ENCODE data around the gene DNAH10. TPM values are rescaled to one million over a fixed set of nuclear protein-coding genes. Genes with fewer than 3 reads are reported as not detected.

Gene DNAH10
- total RNA-seq, 1 experiment from 2014 or later = 0.17 TPM

GRCh38 chr12:123854918-123855317, 92.8 kb downstream of the DNAH10 start:
- no peak overlapping the region for H3K23ac ChIP-seq (ENCODE audit: insufficient read length, low read depth, low read length)
- no peak overlapping the region for H2BK5ac ChIP-seq (ENCODE audit: insufficient read length, low read length)
- H3K56ac ChIP-seq (ENCODE audit: insufficient read length, low read depth, low read length) = no peak overlapping the region
- H2BK120ac ChIP-seq (ENCODE audit: low read depth, low read length, poor library complexity, severe bottlenecking) = no peak overlapping the region
- H4K8ac ChIP-seq (replicated peaks; ENCODE audit: insufficient read length, low read depth, low read length) = no peak overlapping the region
- no peak overlapping the region for H4K5ac ChIP-seq (ENCODE audit: insufficient read length, low read depth, low read length)
- H3T11ph ChIP-seq (ENCODE audit: low read length) = no peak overlapping the region
- H3K27me3 ChIP-seq (ENCODE audit: insufficient read depth, low read length) = no peaks in the 10 kb centered on the region
- H3K9ac ChIP-seq (ENCODE audit: extremely low read depth, insufficient read length, low read length) = no peak overlapping the region
- H3K23me2 ChIP-seq (ENCODE audit: insufficient read length, low read depth, low read length, poor library complexity, severe bottlenecking) = no peaks in the 10 kb centered on the region
- no peak overlapping the region for H3K4me2 ChIP-seq (ENCODE audit: insufficient read depth, insufficient read length, low read length)
- no peaks in the 10 kb centered on the region for H3K79me2 ChIP-seq (ENCODE audit: insufficient read depth, low read length)
- no CpG with 5 or more reads among the region's 6 CpGs for WGBS (ENCODE audit: extremely low coverage, insufficient read length, low lambda C conversion rate)
- no peak overlapping the region for H3K14ac ChIP-seq (ENCODE audit: insufficient read depth, low read length)
- H3K4me3 Mint-ChIP-seq = no peak overlapping the region
- H3K27ac ChIP-seq (ENCODE audit: insufficient read length, low read depth, low read length) = no peak overlapping the region
- no peak overlapping the region for H3K27ac Mint-ChIP-seq
- no peaks in the 10 kb centered on the region for H3K79me1 ChIP-seq (ENCODE audit: insufficient read depth, low read depth, low read length, poor library complexity, severe bottlenecking)
- no peaks in the 10 kb centered on the region for H3K36me3 Mint-ChIP-seq (ENCODE audit: insufficient read depth in 1 of 3, low read depth in 3 of 3)
- H3K4me1 ChIP-seq (ENCODE audit: insufficient read depth, low read length) = no peaks in the 10 kb centered on the region
- H3K9me3 Mint-ChIP-seq = no peaks in the 10 kb centered on the region; a peak in 2 of 5 replicates
- H3K27me3 Mint-ChIP-seq (ENCODE audit: low read depth) = peaks cover 74% of the 10 kb centered on the region
- H3K9me3 ChIP-seq (ENCODE audit: control insufficient read depth, low read depth, low read length) = no peaks in the 10 kb centered on the region
- no peak overlapping the region for H2BK12ac ChIP-seq (ENCODE audit: insufficient read length, low read depth, low read length)
- no peak overlapping the region for H4K91ac ChIP-seq (ENCODE audit: insufficient read length, low read depth, low read length)
- H2BK20ac ChIP-seq (ENCODE audit: low read depth, low read length, poor library complexity, severe bottlenecking) = no peak overlapping the region
- TF ChIP-seq, protein P1, sequence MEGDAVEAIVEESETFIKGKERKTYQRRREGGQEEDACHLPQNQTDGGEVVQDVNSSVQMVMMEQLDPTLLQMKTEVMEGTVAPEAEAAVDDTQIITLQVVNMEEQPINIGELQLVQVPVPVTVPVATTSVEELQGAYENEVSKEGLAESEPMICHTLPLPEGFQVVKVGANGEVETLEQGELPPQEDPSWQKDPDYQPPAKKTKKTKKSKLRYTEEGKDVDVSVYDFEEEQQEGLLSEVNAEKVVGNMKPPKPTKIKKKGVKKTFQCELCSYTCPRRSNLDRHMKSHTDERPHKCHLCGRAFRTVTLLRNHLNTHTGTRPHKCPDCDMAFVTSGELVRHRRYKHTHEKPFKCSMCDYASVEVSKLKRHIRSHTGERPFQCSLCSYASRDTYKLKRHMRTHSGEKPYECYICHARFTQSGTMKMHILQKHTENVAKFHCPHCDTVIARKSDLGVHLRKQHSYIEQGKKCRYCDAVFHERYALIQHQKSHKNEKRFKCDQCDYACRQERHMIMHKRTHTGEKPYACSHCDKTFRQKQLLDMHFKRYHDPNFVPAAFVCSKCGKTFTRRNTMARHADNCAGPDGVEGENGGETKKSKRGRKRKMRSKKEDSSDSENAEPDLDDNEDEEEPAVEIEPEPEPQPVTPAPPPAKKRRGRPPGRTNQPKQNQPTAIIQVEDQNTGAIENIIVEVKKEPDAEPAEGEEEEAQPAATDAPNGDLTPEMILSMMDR (conservative IDR thresholded peaks at IDR 0.05) = no peak
- H3K18ac ChIP-seq (ENCODE audit: insufficient read length, low read depth, low read length) = no peak overlapping the region
- no peak overlapping the region for H3K4ac ChIP-seq (ENCODE audit: low read depth, low read length)
- H4K20me1 ChIP-seq (ENCODE audit: control insufficient read depth, insufficient read depth, insufficient read length) = no peaks in the 10 kb centered on the region
- no peak overlapping the region for H2AK5ac ChIP-seq (ENCODE audit: insufficient read length, low read length)
- no peak for DNase-seq
- no peak overlapping the region for H2BK15ac ChIP-seq (ENCODE audit: low read depth, low read length)
- H3K4me1 Mint-ChIP-seq = no peaks in the 10 kb centered on the region
- H2AFZ ChIP-seq (ENCODE audit: low read length) = no peak overlapping the region

Measured in H9 (cell line).